Fibroblast of the conjunctiva (primary cell): ENCODE measurements around the gene SLC6A7.

Experiments
- DNase-seq: peaks from one replicate; pipeline ENCODE4 v3.0.0-alpha.2; 2010; ENCODE audit warnings: low read depth

SLC6A7 gene

GRCh38 chr5:150190987-150191386 is 1.1 kb downstream of the SLC6A7 start:
- no peak for DNase-seq

DNA sequence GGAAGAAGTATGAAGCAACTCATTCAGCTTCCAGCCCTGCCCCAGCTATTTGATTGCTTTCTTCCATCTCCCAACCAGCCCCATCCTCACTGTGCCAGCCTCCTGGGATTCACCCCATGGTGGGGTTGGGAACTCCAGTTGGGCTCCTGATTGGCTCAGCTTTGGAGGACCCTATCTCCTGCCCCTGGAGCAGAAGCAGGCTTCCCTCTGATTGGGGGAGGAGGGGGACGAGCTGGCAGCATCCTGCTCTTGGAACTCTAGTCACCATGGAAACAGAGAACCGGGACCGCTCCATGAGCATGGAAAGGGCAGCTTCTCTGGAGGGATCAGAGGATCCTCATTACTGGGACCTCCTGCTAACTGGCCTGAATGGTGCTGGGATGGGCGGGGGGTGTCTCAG is 2.6 kb downstream of the SLC6A7 start:
- no peak for DNase-seq

GRCh38 chr5:150195736-150196485 is 6.0 kb downstream of the SLC6A7 start:
- no peak for DNase-seq

DNA sequence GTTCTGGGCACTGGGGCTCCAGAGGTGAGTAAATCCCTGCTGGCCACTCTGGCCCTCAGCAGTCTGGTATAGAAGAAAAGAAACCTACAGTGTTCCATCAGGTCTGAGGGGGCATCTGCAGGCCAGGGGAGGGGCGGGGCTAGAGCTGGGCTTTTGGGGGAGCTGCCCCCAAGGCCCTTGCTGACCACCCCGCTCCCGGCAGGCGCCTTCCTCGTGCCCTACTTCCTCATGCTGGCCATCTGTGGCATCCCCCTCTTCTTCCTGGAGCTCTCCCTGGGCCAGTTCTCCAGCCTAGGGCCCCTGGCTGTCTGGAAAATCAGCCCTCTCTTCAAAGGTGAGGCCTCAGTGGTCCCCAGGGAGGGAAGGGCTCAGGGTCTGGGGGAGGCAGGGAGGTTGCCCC is 6.7 kb downstream of the SLC6A7 start:
- DNase-seq, result no peak

- DNase-seq, result no peak
Observed at GRCh38 chr5:150196986-150197385, 7.1 kb downstream of the SLC6A7 start.

- no peak for DNase-seq
Observed at GRCh38 chr5:150197476-150197875, 7.6 kb downstream of the SLC6A7 start.

DNA sequence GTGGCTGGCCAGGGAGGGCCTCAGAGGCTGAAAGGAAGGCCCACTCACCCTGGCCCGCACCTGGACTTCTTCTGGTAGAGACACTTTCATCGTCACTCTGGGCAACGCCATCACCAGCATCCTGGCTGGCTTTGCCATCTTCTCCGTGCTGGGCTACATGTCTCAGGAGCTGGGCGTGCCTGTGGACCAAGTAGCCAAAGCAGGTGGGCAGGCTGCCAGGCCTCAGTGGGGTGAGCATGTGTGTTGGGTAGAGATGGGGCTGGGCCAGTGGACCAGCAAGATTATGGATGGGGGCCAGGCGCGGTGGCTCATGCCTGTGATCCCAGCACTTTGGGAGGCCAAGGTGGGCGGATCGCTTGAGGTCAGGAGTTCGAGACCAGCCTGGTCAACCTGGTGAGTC is 12.6 kb downstream of the SLC6A7 start:
- no peak for DNase-seq

DNA sequence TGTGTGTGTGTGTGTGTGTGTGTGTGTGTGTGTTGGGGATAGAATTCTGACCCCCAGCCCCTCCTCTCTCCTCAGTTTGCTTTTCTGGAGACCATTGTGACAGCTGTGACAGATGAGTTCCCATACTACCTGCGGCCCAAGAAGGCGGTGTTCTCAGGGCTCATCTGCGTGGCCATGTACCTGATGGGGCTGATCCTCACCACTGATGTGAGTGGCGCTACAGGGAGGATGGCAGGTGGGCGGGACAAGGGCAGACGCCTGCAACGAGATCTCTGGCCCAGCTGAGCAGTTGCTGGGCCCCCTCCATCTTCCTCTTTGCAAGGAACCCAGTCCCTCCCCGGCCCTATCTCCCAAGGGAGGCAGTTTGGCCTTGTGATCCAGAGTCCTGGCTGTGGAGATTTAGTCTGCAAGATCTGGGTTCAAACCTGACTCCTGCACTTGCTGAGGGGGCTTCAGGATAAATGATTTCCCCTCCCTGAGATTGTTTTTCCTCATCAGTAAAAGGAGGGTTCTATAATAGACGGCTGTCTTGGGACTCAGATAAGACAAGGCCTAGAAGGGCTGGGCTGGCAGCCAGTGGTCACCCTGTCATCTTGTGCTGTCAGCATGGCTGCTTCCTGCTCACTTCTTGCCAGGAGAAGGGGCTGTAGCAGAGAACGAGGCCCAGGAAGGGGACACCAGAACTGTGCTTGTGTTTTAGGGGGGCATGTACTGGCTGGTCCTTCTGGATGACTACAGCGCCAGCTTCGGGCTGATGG is 14.1 kb downstream of the SLC6A7 start:
- no peak for DNase-seq

DNA sequence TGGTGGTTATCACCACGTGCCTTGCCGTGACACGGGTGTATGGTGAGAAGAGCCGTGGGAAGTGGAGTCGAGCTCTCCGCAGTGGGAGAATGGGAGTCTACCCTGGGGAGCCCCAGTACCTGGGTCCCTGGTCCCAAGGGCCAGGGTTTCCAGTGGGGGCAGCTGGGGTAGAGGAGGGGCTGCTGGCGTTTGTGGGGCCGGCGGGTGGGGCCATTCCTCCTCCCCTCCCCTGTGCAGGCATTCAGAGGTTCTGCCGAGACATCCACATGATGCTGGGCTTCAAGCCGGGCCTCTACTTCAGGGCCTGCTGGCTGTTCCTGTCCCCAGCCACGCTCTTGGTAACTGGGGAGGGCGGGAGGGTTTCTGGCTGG is 14.7 kb downstream of the SLC6A7 start:
- DNase-seq, result no peak

- no peak for DNase-seq
Observed at GRCh38 chr5:150206098-150206778, 16.4 kb downstream of the SLC6A7 start.

GRCh38 chr5:150206779-150207115 is 16.9 kb downstream of the SLC6A7 start:
- no peak for DNase-seq

GRCh38 chr5:150208187-150209098 is 18.6 kb downstream of the SLC6A7 start:
- DNase-seq, result no peak

DNA sequence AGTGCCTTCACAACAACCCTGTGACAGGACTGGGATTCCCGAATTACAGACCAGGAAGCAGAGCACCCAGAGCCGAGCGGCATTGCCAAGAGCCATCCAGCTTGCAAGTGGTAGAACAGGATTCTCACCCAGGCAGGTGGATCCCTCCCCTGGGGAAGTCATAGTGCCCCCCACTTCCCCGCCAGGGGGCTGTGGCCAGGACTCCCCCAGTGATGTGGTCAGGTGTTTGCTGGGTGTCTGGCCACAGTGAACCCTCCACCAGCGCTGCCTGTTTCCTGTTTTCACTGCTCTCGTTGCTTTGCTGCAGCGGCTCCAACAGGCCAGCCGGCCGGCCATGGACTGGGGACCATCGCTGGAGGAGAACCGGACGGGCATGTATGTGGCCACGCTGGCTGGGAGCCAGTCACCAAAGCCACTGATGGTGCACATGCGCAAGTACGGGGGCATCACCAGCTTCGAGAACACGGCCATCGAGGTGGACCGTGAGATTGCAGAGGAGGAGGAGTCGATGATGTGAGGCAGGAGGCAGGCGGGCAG is 19.3 kb downstream of the SLC6A7 start:
- DNase-seq, result no peak

- DNase-seq, result no peak
Observed at GRCh38 chr5:150210644-150211043, 20.8 kb downstream of the SLC6A7 start.

DNA sequence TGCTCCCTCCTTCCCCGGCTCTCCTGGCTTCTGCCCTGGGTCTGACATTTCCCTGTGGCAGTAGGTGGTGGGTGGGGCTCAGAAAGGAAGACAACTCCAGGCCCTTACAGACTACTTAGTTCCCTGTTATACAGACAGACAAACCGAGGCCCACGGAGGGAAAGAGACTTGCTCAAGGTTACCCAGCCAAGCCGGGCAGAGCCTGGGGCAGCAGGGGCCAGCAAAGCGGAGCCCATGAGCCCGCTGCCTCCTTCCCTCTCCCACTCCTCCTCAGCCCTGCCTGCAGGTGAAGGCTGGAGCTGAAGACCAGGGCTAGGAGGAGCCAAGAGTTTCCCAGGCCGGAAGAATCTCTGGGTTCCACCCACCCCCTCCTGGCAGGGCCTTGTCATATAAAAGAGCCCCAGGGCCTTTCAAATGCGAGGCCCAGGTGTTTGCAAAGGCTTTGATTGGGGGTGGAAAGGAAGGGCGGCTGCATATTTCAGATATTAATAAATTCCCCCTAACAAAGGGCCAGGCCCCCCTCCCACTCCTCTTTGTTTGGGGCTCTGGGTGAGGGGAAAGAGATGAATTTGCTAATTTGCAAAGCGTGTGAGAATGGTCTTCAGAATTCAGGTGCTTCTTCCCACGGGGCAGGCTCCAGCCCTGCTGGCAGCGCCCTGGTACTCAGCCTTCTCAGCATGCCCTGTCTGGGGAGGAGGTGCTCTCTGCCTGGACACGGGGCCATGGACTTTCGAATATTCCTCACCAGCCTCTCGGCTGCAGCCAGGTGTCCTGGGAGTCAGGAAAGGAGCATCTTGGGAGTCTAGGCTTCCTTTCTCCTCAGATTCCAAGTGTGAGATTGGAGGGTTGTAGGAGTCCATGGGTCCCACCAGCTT is 21.5 kb downstream of the SLC6A7 start:
- DNase-seq, result no peak

- DNase-seq, result peak; percentile 69
Observed at GRCh38 chr5:150213530-150213929, 23.7 kb downstream of the SLC6A7 start.

- peak; percentile 40 for DNase-seq
Observed at GRCh38 chr5:150214289-150214688, 24.4 kb downstream of the SLC6A7 start.

DNA sequence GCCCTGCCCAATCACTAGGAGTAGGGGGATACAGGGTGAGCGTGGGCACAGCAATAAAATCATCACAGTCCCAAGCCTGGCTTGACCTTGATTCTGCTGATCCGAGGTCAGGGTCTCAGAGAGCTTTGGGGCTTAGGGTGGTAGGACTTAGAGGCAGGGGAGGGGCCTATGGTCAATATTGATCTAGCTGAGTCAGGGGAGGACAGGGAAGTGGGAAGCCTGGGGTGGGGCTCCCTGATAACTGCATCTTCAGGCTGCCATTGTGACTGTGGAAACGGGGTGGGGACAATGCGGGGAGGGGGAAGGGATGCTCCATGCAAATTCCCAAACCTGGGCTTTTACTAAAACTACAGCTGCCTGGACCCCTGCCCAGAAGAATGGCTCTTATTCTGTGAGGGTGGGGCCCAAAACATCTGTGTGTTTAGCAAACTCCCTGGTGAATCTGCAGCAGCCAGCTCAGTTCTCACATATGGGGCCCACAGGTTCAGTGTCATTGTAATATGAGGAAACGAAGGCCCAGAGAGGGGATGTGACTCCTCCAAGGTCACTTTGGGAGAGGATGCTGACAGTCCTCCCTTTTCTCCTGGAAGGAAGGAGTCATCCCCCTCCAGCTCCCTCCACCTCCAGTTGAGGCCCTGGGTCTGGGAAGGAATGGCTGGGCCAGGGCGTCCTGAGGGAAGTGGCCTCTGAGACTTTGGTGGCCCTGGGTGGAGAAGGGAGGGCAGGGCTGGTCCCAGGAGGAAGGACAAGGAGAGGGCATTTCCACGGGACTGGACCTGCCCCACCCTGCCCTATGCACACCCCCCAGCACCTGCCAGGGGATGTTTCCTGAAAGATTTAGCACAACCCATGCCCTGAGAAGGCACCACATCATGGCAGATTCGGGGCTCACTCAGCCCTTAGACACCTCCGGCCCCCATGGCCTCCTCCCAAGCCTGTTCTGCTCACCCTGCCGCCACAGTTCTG is 26.4 kb downstream of the SLC6A7 start:
- no peak for DNase-seq

- no peak for DNase-seq
Observed at GRCh38 chr5:150217038-150217437, 27.2 kb downstream of the SLC6A7 start.
